ENCODE data around the gene F2. TPM values are rescaled to one million over a fixed set of nuclear protein-coding genes. Genes with fewer than 3 reads are reported as not detected.
"Not testable (repeated sequence)": the region's sequence is repeated elsewhere in the genome, so short reads cannot be mapped to it uniquely, and the experiment has no call there.

Gene F2
- total RNA-seq (2014; rRNA removed; shearing (Covaris generic)) (not detected in 2 replicates), polyA plus RNA-seq (2016; fragmentation: Nextera tagmentation; extraction: Ambion mirVana) (not detected in 2 replicates)

- DNase-seq = no peak
Measured at GRCh38 chr11:46719048-46719542, at the start of gene F2. TSS of gene F2 (plus strand) at chr11:46719213. CDS start at chr11:46719236, 23 bp downstream.

GRCh38 chr11:46669711-46670139, 49.3 kb upstream of the F2 start:
- Histone ChIP-seq H3K27me3 (replicated peaks; ENCODE audit: insufficient read depth) (no peaks in the 10 kb centered on the region), H3K4me3 (no peak overlapping the region), H2AFZ (no peak overlapping the region), H3F3A (ENCODE audit: insufficient read depth) (peaks cover 30% of the 10 kb centered on the region; the same call in 1 of the 2 replicates), H3K9ac (no peak overlapping the region), H3K4me1 (ENCODE audit: insufficient read depth) (peaks cover 5% of the 10 kb centered on the region; the same call in 1 of the 2 replicates), H3K79me2 (ENCODE audit: insufficient read depth) (no peaks in the 10 kb centered on the region), H3K27ac (no peak overlapping the region), H3K9me3 (ENCODE audit: low read depth) (no peaks in the 10 kb centered on the region), H3K36me3 (ENCODE audit: low read depth) (peaks cover 35% of the 10 kb centered on the region; the same call in 1 of the 2 replicates), H3K9me2 (ENCODE audit: insufficient read depth) (no peaks in the 10 kb centered on the region), H4K20me1 (ENCODE audit: insufficient read depth) (no peaks in the 10 kb centered on the region), H3K4me2 (ENCODE audit: unreplicated experiment) (no peak overlapping the region)
- in situ Hi-C loops (cut with MboI) = no loop called here
- WGBS, 2 experiments (ENCODE audit: low coverage in 1 of 2, low lambda C conversion rate in 2 of 2, missing lambda C conversion rate in 2 of 2) = 90 to 96% methylated on average over 3 of the region's 3 CpGs
- no peak for DNase-seq
- no peak for TF ChIP-seq EZH2 (IDR thresholded peaks at IDR 0.05; ENCODE audit: insufficient read depth, poor library complexity, severe bottlenecking)
- TF ChIP-seq EZH2phosphoT487 (IDR thresholded peaks at IDR 0.05; ENCODE audit: insufficient read depth, low read depth) = no peak

More at GRCh38 chr11:46719048-46719542, at the start of gene F2:
- Histone ChIP-seq H4K20me1 (ENCODE audit: insufficient read depth) (no peaks in the 10 kb centered on the region), H3K79me2 (ENCODE audit: insufficient read depth) (no peaks in the 10 kb centered on the region), H3K9ac (no peak within 1 kb of the TSS), H3F3A (ENCODE audit: insufficient read depth) (peaks cover 8% of the 10 kb centered on the region; the same call in 1 of the 2 replicates), H3K4me1 (ENCODE audit: insufficient read depth) (peaks cover 10% of the 10 kb centered on the region), H3K27me3 (replicated peaks; ENCODE audit: insufficient read depth) (no peaks in the 10 kb centered on the region), H3K4me3 (no peak within 1 kb of the TSS), H3K36me3 (ENCODE audit: low read depth) (no peaks in the 10 kb centered on the region), H3K9me3 (ENCODE audit: low read depth) (no peaks in the 10 kb centered on the region), H3K27ac (no peak within 1 kb of the TSS), H3K4me2 (ENCODE audit: unreplicated experiment) (no peak within 1 kb of the TSS), H3K9me2 (ENCODE audit: insufficient read depth) (no peaks in the 10 kb centered on the region), H2AFZ (peak within 1 kb of the TSS; percentile 23; the same call in 1 of the 2 replicates)
- TF ChIP-seq EZH2 (IDR thresholded peaks at IDR 0.05; ENCODE audit: insufficient read depth, poor library complexity, severe bottlenecking) = no peak
- no peak for TF ChIP-seq EZH2phosphoT487 (IDR thresholded peaks at IDR 0.05; ENCODE audit: insufficient read depth, low read depth)
- in situ Hi-C loops (cut with MboI) = no loop called here
- 86 to 94% methylated on average over 5 to 7 of the region's 7 CpGs for WGBS, 2 experiments (ENCODE audit: low coverage in 1 of 2, low lambda C conversion rate in 2 of 2, missing lambda C conversion rate in 2 of 2)

- H3F3A ChIP-seq (ENCODE audit: insufficient read depth) = peaks cover 34% of the 10 kb centered on the region
- H3K4me3 ChIP-seq; H3K4me2 ChIP-seq (ENCODE audit: unreplicated experiment); H4K20me1 ChIP-seq (ENCODE audit: insufficient read depth); H3K9me2 ChIP-seq (ENCODE audit: insufficient read depth); H3K27me3 ChIP-seq (replicated peaks; ENCODE audit: insufficient read depth); H2AFZ ChIP-seq; DNase-seq; H3K9me3 ChIP-seq (ENCODE audit: low read depth); H3K9ac ChIP-seq; in situ Hi-C loops (cut with MboI); H3K79me2 ChIP-seq (ENCODE audit: insufficient read depth): not testable (repeated sequence)
- peak overlapping the region; percentile 69; the same call in 1 of the 2 replicates for H3K27ac ChIP-seq
- peaks cover 35% of the 10 kb centered on the region; the same call in 1 of the 2 replicates for H3K36me3 ChIP-seq (ENCODE audit: low read depth)
- 91 to 94% methylated on average over 3 of the region's 3 CpGs for WGBS, 2 experiments (ENCODE audit: low coverage in 1 of 2, low lambda C conversion rate in 2 of 2, missing lambda C conversion rate in 2 of 2)
- H3K4me1 ChIP-seq (ENCODE audit: insufficient read depth) = peaks cover 13% of the 10 kb centered on the region
Measured at GRCh38 chr11:46670521-46670920, 48.5 kb upstream of the F2 start.

GRCh38 chr11:46671958-46672315, 47.1 kb upstream of the F2 start:
- H3K79me2 ChIP-seq (ENCODE audit: insufficient read depth) = no peaks in the 10 kb centered on the region
- no peak for DNase-seq
- H3K4me2 ChIP-seq (ENCODE audit: unreplicated experiment) = no peak overlapping the region
- H3K27me3 ChIP-seq (replicated peaks; ENCODE audit: insufficient read depth) = no peaks in the 10 kb centered on the region
- peaks cover 18% of the 10 kb centered on the region for H3K4me1 ChIP-seq (ENCODE audit: insufficient read depth)
- H3K36me3 ChIP-seq (ENCODE audit: low read depth) = peaks cover 25% of the 10 kb centered on the region; the same call in 1 of the 2 replicates
- no peaks in the 10 kb centered on the region for H3K9me2 ChIP-seq (ENCODE audit: insufficient read depth)
- in situ Hi-C loops (cut with MboI) = no loop called here
- H2AFZ ChIP-seq = no peak overlapping the region
- H3K9me3 ChIP-seq (ENCODE audit: low read depth) = no peaks in the 10 kb centered on the region
- no peak overlapping the region for H3K27ac ChIP-seq
- H3K9ac ChIP-seq = no peak overlapping the region
- WGBS, 2 experiments (ENCODE audit: low coverage in 1 of 2, low lambda C conversion rate in 2 of 2, missing lambda C conversion rate in 2 of 2) = 89 to 90% methylated on average over 10 of the region's 10 CpGs
- H3K4me3 ChIP-seq = no peak overlapping the region
- no peaks in the 10 kb centered on the region for H4K20me1 ChIP-seq (ENCODE audit: insufficient read depth)
- H3F3A ChIP-seq (ENCODE audit: insufficient read depth) = peaks cover 47% of the 10 kb centered on the region
- TF ChIP-seq EZH2 (IDR thresholded peaks at IDR 0.05; ENCODE audit: insufficient read depth, poor library complexity, severe bottlenecking) (no peak), EZH2phosphoT487 (IDR thresholded peaks at IDR 0.05; ENCODE audit: insufficient read depth, low read depth) (no peak)
